Amniotic stem cell (primary cell): ENCODE data around the gene ZMYND8.

ENCODE experiments used
- DNase-seq: peaks from one replicate; lab custom pipeline; 2025; lab: John Stamatoyannopoulos, UW

ZMYND8 gene

DNA sequence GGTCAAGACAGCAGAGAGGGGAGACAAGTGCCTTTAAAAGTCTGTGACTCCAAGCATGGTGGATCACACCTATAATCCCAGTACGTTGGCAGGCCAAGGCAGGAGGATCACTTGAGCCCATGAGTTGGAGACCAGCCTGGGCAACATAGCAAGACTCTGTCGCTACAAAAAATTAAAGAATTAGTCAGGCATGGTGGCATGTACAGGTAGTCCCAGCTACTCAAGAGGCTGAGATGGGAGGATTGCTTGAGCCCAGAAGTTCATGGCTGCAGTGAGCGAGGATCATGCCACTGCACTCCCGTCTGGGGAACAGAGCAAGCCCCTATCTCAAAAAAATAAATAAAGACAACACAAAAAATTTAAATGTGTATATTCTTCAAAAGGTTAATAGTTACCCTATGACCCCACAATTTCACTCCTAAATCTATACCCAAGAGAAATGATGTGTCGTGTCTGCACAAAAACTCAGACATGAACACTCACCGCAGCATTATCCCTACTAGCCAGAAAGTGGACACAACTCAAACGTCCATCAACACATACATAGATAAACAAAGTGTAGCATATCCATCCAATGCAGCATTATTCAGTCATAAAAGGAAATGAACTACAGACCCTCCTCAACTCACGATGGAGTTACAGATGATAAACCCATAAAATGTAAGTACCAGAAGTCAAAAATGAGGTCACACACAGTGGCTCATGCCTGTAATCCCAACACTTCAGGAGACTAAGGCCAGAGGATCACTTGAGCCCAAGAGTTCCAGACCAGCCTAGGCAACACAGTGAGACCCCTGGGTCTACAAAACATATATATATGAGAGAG is 23.9 kb downstream of the ZMYND8 start:
- DNase-seq, result no peak

DNA sequence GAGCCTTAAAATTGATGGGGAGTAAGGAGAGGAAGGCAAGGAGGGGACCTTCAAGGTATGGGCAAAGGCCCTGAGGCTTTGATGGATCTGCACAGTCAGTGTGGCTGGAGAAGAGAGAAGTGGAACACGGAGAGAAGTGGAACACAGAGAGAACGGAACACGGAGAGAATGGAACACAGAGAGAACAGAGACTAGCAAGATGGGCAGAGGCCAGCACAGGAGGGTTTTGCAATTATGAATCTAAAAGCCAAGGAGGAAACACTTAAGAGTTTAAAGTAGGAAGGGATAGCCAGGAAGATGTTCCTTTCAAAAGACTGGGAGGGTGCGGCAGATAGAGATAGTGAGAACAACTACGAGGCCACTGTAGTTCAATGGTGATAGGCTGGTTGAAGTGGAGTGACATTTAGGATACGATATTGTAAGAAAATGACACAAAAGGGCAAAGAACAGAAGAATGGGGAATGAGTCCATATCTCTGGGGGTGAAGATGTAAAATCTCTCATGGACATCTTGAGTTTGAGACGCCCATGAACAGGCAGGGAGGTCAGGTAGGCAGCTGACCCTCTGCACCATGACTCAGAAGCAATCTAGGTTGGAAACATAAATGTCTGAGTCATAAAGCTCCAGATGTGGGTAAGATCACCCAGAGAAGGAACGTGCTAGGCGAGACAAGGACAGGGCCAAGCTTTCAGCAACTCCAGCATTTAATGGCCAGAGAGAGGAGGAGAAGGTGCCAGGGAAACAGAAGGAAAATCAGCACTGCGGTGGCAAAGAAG is 25.4 kb downstream of the ZMYND8 start:
- no peak for DNase-seq

DNA sequence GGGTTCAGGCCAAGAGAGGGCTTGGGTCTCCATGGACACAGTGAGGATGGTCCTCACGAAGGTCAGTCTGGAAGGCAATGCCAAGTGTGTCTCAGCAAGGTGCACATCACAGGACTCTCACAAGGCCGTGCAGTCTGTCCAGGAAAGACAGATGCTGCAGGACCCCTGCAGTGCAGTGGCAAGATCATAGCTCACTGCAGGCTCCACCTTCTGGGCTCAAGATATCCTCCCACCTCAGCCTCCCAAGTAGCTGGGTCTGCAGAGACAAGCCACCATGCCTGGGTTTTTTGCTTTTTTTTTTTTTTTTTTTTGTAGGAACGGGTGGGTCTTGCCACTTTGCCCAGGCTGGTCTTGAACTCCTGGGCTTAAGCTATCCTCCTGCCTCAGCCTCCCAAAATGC is 26.4 kb downstream of the ZMYND8 start:
- no peak for DNase-seq

DNA sequence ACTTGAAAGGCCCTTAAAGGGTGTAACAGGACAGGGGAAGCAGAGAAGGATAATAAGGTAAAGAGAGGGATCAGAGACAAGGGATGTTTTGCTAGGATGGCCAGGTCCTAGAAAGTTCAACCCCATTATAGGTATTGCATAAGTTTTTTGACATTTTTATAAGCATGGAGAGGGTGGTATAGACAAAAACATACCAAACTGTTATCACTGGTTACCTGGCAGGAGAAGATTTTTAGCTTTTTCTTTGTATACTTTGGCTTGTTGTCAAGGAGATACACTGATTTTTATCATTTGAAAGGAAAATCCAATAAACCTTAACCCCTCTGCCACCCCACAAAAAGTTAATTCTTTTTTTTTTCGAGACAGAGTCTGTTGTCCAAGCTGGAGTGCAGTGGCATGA is 28.4 kb downstream of the ZMYND8 start:
- DNase-seq, result no peak

DNA sequence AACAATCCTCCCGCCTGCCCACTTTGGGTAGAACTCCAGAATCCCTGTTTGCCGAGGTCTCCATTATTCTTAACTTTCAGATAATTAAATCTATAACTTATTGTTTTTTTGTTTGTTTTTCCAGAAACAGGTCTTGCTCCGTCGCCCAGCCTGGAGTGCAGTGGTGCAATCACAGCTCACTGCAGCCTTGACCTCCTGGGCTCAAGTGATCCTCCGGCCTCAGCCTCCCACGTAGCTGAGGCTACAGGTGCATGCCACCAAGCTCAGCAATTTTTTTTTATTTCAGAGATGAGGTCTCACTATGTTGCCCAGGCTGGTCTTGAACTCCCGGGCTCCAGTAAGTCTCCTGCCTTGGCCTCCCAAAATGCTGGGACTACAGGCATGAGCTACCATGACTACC is 28.8 kb downstream of the ZMYND8 start:
- DNase-seq, result no peak

DNA sequence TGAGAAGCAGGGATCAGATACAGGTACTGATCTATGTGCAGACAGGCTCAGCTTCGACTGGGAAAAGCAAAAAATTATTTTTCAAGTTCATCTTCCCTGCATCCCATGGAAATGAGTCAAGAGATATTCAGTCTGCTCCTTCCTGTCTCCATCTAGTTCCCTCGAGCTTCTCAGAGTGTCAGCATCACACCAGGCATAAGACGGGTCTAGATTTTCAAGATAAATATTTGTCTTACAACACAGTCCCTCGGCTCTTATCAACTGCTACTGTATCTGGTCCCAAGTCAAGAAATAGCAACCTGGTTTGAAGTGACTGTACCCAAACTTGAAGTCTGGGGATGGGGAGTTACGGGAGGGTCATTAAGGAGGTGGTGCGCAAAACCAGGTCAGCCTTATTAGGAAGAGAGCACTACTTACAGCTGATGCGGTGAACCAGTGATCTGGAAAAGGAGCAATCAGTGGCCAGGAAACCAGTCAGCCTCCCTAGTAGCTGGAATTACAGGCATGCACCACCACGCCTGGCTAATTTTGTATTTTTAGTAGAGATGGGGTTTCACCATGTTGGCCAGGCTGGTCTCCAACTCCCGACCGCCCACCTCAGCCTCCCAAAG is 29.7 kb downstream of the ZMYND8 start:
- no peak for DNase-seq

DNA sequence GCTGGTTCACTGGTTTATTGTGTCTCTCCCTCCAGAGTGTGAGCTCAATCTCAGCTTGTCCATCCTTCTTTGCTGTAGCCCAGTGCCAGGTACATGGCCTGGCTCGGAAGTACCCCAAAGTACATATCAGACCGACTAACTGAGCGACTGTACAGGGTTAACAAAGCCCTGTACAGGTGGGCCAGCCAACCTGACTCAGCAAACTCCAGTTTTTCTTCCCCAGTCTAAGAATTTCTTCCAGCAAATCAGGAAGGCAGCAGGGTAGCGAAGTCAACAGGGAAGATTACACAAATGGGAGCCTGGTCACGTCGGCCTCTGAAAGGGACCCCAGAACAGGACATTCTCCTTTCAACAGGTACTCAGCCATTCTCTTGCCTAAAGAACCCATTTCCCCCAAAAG is 31.3 kb downstream of the ZMYND8 start:
- DNase-seq, result no peak

DNA sequence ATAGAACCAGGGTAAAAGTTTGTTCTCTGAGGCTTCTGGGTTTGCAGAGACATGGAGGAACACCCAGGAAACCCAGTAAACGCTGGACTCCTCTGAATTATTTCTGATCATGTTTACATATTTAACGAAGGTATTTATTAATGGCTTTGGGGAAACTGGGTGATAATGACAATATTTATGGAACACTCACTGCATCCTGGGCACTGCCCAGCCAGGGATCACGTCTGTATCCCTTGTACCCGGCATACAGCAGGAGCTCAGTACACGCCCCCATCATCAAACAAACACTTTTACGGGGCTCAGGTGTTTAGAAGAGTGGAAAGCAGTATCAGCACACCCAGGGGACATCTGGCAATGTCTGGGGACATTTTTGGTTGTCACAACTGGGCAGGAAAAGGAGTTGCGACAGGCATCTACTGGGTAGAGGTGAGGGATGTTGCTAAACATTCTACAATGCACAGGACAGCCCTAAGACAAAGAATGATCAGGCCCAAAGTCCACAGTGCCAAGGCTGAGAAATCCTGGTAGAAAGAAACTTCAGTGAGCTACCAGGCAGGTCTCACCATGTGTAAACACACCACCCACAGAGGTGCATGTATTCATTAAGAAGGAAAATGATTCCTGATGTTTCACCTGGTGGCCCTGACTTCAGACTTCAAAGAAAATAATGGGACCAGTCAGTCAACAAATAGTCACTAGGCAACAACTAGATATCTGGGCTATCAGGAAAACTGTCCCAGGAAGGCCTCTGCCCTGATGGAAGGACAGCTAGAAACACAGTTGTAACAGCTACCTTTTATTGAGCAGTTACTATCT is 35.3 kb downstream of the ZMYND8 start:
- DNase-seq, result no peak

DNA sequence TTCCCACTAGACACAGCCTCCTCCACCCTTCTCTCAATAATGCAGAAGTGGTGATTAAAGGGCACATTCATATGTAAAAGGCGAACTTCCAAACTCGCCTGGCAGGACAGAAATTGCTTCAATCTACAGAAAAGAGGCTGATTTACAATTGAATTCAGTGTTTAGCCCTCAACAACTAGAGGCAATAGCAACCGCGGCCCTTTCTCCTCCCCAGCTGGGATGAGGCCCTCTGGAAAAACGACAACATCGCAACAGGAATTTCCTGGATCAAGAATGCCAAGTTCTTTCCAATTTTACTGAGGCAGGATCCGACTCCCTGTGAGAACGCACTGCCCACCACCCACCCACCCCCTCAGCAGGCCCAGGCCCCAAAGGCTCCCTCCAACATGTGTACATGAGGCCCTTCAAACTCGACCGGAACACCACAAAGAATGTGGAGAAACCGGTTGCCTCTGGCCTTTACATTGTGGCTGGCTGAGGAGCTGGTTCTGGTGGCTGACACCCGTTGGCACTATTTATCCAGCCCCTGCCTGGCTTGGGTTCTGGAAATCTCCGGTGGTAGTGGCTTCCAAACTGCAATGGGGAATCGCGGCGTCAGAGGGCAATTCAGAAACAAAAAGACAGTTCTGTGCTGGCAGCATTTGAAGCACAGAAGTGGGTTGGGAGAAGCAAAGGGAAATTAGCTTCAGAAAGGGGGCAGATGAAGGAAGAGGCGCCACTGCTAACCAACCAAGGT is 36.8 kb downstream of the ZMYND8 start:
- DNase-seq, result peak; percentile 24

DNA sequence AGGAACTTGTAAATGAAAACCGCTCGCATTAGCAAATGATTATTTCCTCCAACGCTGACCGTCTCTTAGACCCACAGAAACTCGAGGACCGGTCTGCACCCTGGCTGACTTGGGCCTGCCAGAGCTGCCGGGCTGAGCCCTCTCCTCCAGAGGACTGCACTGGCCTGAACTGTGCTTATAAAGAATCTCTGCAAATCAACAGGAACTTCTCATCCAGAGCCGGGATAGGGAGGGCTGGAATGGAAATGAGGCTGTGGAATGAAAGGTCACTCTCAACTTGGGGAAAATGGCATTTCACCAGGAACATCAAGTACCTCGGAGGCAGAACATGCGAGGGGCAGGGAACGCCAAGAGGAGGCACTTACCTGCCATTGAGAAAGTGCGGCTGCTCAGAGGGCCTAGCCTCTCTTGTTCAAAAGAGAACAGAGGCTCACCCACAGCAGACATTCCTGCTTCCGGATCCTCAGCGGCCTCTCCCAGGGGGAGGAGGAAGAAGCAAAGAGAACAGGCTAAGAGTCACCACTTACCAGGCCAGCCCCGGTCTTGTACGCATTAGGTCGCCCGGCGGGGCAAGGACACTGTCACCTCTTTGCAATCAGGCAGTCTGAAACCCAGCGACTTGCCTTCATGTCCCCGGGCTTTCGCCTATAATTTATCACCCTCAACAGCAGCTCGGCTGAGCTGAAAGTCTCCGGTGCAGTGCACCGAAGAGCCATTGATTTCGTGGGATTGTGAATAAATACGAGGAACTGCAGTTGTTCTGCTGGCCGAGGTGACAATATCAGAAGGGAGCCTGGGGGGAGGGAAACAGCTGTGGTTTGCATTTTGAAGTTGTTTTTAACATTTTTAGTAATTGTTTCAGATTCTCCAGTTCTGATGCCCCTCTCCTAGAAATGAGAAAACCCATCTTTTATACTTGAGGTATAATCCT is 37.6 kb downstream of the ZMYND8 start:
- DNase-seq, result peak; percentile 16

DNA sequence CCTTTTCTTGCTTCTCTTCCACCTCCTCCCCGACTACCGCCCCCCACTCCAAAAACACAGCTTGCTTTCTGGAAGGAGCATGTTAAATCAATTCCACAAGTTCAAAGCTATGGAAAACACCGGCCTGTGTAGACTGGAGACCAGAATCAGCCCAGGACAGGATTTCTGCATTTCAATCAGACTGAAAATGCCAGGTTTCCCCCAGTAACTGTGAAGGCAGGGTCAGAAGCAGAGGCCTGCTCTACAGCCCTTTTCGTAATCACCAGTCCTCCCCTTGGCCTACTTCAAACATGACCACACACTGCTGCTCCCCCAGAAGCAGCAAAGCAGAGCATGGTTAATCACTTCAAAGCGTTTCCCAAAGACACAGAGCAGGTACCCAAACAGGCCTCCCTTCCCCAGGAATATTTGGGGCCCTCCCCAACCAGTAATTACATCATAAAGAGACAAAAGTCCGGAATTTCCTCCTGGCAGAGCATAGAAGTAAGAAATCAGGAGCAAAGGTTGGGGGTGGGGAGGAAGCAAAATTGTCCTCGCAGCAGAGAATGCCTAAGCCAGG is 38.4 kb downstream of the ZMYND8 start:
- DNase-seq, result no peak

DNA sequence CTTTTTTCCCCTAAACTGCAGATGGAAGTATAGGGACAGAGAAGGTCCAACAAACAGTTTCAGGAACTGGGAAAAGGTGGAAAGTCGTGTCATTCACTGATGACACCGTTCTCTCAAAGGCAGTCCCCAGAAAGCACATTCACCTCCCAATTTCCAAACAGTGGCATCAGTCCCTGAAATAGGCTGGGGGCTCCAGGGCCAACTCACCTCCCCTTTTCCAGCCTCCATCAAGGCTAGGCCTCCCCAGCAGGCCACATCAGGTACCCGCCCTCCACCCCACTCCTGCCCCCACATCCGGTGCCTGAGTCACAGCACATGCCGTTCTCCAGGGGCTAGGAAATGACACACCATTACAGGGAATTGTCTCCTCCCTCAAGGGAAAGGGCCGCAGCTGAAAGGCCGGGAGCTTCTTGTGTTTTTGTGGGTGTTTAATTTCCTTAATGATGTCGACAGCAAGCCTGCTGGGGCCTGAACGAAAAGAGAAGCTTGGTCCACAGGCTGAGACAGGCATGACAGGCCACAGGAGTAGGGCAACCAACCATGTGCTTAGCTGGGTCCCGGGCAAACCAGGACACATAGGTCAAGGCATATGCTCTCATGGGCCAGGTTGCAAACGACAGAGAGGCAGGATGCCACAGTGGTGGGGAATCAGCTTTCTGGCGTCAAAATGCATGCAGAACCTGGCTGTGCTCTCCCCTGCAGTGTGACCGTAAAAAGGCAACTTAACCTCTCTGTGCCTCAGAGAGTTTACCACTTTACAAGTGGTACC is 39.2 kb downstream of the ZMYND8 start:
- DNase-seq, result peak; percentile 83

DNA sequence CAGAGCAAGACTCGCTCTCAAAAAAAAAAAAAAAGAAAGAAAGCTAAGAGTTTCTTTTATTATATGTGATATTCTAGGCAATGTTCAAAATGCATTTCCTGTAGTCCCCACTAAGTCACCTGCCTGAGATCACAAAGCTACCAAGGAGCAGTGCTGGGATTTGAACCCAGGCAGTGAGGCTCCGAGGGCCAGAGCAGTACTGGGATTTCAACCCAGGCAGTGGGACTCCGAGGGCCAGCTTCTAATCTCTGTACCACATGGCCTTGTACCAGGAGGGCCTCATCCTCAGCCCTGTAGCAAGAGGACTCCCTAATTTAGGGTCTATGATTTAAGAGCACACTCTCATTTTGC is 39.7 kb downstream of the ZMYND8 start:
- no peak for DNase-seq

DNA sequence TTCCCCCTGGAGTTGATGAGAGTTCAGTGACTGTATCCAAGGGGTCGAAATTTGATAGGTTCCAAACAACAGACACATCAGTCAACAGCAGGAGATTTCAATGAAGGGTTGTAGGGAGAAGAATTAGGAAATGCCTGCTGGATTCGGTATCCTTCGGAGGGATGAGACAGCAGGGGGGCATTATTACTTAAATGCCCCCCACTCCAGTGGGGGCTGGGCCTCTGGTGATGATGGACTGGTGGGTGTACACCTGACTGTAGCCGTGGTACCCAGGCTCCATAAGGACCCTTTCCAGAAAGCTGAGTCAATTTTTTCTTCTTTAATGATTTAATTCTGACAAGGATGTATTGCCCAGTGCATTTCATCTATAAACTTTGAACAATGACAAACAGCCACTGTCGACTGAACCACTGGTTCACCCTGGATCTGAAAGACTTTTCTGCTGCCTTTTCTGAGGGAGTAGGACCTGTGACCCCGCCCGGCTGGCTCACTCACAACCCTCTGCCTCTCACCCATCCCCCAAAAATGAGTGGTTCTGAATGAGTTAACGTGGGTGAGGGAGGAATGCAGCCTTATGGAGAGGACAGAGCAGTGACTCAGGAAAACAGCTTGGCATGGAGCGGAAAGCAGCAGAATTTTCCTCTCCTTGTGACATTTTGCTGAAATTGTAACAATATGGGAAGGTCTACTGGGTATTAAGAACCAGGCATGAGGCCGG is 41.0 kb downstream of the ZMYND8 start:
- DNase-seq, result peak; percentile 39

DNA sequence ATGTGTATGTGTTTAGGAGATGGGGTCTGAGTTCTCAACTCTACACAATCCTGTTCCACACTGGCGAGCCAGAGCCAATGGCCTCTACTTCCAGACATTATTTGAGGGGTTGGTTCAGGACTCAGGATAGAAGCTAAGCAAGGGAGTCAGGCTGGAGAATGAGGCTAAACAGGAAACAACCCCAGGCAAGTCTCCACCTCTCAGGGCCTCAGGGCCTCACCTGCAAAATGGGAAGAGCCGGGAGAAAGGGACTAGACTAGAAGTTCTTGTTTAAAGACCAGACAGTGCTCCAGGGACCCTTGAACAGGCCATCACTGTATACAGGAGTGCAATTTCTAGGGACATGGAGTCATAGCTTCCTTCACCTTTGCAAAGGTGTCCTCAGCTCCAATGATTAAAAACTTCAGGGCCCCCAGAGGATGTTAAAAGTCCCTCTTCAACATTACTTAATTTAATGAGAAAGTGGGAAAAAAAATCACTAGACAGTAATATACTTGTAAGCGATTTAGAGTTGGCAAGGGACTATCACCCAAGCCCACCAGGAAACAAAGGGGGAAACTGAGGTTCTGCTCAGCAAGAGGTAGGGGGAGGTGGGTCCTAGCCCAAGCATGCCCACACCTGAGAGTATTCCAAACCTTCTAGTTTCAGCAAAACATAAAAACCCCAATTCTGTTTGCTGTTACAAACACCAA is 41.7 kb downstream of the ZMYND8 start:
- DNase-seq, result no peak

DNA sequence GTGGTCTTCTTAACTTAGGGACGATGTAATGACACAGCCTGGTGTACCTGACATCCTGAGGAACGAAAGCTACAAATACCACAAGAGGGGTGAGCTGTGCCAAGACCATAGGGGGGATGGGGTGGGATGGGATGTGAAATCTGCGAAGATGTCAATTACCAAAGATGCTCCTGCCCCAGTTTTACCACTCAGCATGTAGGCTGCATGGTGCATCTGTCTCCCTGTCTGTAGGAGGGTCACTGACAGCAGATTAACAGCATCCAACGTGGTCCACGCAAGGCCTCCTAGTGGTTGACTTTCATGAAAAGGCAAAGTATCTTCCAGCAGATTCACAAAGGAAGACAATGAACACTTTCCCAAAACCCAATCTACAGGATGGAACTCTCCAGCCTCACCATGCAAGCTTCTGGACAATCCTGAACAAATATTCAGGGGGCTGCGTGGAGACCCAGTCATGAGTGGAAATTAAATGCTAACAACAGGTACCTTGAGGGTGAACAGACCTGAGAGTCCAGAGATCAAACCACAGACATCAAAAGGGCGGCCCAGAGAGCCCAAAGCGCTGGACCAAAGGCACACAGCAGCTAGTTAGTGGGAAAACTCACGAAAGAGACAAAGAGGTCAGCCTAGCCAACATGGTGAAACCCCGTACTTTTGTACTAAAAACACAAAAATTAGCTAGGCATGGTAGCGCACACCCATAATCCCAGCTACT is 44.4 kb downstream of the ZMYND8 start:
- no peak for DNase-seq

DNA sequence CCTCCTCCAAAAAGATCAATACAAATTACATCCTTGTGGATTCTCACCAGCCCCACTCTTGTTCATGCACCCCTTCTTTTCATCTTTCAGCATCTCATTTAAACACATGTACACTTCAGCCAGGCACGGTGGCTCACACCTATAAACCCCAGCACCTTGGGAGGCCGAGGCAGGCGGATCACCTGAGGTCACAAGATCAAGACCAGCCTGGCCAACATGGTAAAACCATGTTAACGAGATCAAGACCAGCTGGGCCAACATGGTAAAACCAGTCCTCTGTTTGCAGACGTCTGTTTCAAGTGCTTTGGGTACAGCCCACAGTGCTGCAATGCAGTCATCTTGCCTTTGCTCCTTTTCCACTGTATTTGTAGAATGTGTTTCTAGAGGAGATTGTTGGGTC is 45.3 kb downstream of the ZMYND8 start:
- no peak for DNase-seq
